ENCODE measurements around the gene FAM13A.

DNA sequence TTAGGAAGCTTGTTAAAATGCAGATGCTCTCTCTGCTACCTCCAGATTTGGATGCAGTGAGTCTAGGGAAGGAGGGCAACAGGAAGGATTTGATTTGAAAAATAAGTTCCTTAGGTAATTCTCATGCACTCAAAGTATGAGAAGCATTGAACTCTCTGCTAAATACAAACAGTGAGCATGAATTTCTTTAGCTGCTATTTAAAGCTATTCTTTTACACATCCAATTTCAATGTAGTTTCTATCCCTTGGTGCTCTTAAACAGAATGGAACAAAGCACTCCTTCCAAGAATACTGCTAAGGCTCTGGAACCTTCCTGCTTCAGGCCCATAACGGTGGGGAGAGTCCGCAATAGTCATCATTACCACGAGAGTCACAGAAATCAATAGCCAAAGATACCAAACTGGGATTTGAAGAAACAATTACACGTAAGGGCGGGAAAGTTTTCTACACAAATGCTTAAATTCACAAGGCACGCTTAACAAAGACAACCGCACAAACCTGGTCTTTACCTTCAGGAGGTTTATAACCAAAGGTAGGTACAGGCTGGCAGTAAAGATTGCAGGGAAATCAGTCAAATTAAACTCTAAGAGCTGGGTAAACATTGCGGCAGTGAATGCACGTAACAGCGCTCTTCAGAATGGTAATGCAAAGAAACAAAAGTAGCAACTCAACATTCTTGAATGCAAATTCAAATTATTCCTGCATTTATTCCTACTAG lies 236.1 kb downstream of the FAM13A start:
- TF ChIP-seq, protein P1, sequence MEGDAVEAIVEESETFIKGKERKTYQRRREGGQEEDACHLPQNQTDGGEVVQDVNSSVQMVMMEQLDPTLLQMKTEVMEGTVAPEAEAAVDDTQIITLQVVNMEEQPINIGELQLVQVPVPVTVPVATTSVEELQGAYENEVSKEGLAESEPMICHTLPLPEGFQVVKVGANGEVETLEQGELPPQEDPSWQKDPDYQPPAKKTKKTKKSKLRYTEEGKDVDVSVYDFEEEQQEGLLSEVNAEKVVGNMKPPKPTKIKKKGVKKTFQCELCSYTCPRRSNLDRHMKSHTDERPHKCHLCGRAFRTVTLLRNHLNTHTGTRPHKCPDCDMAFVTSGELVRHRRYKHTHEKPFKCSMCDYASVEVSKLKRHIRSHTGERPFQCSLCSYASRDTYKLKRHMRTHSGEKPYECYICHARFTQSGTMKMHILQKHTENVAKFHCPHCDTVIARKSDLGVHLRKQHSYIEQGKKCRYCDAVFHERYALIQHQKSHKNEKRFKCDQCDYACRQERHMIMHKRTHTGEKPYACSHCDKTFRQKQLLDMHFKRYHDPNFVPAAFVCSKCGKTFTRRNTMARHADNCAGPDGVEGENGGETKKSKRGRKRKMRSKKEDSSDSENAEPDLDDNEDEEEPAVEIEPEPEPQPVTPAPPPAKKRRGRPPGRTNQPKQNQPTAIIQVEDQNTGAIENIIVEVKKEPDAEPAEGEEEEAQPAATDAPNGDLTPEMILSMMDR (IDR thresholded peaks at IDR 0.05): no peak
- no peak for TF ChIP-seq POLR2AphosphoS5 (IDR thresholded peaks at IDR 0.05)

All from prostate gland (tissue), 2 donors.